ENCODE measurements around the gene POP5. TPM values are rescaled to one million over a fixed set of nuclear protein-coding genes. Genes with fewer than 3 reads are reported as not detected.
A peak's percentile ranks its signal among the peaks of the same experiment; 100 is the strongest.

POP5 gene
- total and polyA plus RNA-seq, 2 of the 4 experiments (the other 2 are of a cell fraction): 69.5 to 99.4 TPM

- no peak for DNase-seq
- in situ Hi-C loops (cut with MboI; ENCODE audit: low sequenced_read_pairs): no loop called here
Measured at GRCh38 chr12:120537856-120538220, 43.4 kb downstream of the POP5 start.

More at GRCh38 chr12:120537856-120538220, 43.4 kb downstream of the POP5 start:
- Histone ChIP-seq H2BK5ac (ENCODE audit: low read depth, low read length, poor library complexity, severe bottlenecking) (no peak overlapping the region), H4K8ac (ENCODE audit: low read depth in 2 of 2, low read length in 2 of 2) (no peak overlapping the region), H3K27me3 (ENCODE audit: control insufficient read depth, insufficient read depth, low read length) (no peaks in the 10 kb centered on the region), H3K56ac (ENCODE audit: extremely low read depth, insufficient read depth, low read length) (no peak overlapping the region), H2BK15ac (ENCODE audit: low read depth, low read length) (no peak overlapping the region), H2BK120ac (ENCODE audit: low read depth, low read length) (no peak overlapping the region), H3K18ac (ENCODE audit: low read depth, low read length) (no peak overlapping the region), H4K91ac (ENCODE audit: insufficient read depth, low read depth, low read length) (no peak overlapping the region), H2BK20ac (ENCODE audit: low read depth, low read length) (no peak overlapping the region), H3K4ac (ENCODE audit: low read depth, low read length) (no peak overlapping the region), H3K14ac (replicated peaks; ENCODE audit: low read depth, low read length) (no peak overlapping the region), H4K5ac (ENCODE audit: low read depth, low read length) (no peak overlapping the region), H2AFZ (replicated peaks; ENCODE audit: low read length, poor library complexity) (no peak overlapping the region), H3K9ac (ENCODE audit: low read depth, low read length) (no peak overlapping the region; the same call in 1 of the 2 replicates), H3K79me1 (ENCODE audit: low read depth in 1 of 2, low read length in 2 of 2) (peaks cover 13 to 70% of the 10 kb centered on the region in 2 experiments), H3K23ac (ENCODE audit: low read depth, low read length) (no peak overlapping the region), H3K4me3 (ENCODE audit: insufficient read depth, low read depth, low read length) (no peak overlapping the region), H4K20me1 (ENCODE audit: insufficient read depth, low read length) (peaks cover 79% of the 10 kb centered on the region), H2AK9ac (replicated peaks; ENCODE audit: low read depth, low read length, poor library complexity) (no peak overlapping the region), H3K27ac (ENCODE audit: insufficient read depth, low read length) (no peak overlapping the region), H3K36me3 (ENCODE audit: control insufficient read depth, insufficient read depth, low read length) (peaks cover 6% of the 10 kb centered on the region), H3K9me1 (ENCODE audit: insufficient read depth, low read length) (peaks cover 25% of the 10 kb centered on the region), H2AK5ac (ENCODE audit: low read depth, low read length) (no peak overlapping the region), H3K9me3 (ENCODE audit: control insufficient read depth, insufficient read depth, low read length) (no peaks in the 10 kb centered on the region), H3K4me1 (ENCODE audit: control insufficient read depth, insufficient read depth, low read length) (peaks cover 9% of the 10 kb centered on the region; the same call in 1 of the 2 replicates), H3K4me2 (ENCODE audit: low read depth, low read length) (peak overlapping the region; percentile 35; the same call in 1 of the 2 replicates)
- BruUV-seq (replicated peaks): no TSS peak
- ATAC-seq (ENCODE audit: low read depth): no peak
- TF ChIP-seq RAD21 (IDR thresholded peaks at IDR 0.05; ENCODE audit: low read length) (no peak), MXI1 (IDR thresholded peaks at IDR 0.05; ENCODE audit: borderline replicate concordance, low read depth, low read length) (no peak), CTCF (conservative IDR thresholded peaks at IDR 0.05; ENCODE audit: low read depth, low read length) (no peak), RFX5 (IDR thresholded peaks at IDR 0.05; ENCODE audit: low read depth, low read length) (no peak), MAFK (IDR thresholded peaks at IDR 0.05; ENCODE audit: low read depth, low read length) (no peak), ELK1 (IDR thresholded peaks at IDR 0.05; ENCODE audit: borderline replicate concordance, low read depth, low read length) (no peak)
- 100% methylated on average over 1 of the region's 4 CpGs; no CpG with 5 or more reads in 1 of the 2 experiments for WGBS, 2 experiments (ENCODE audit: extremely low coverage in 2 of 2, insufficient read length in 1 of 2)
- intact Hi-C loops (cut with micrococcal nuclease) (no loop called here), dilution Hi-C loops (cut with HindIII; ENCODE audit: low sequenced_read_pairs, unreplicated experiment) (no loop called here)
- ChIA-PET POLR2A (ENCODE audit: unreplicated experiment) (no interaction called here), CTCF (interaction anchor here (0.6 kb wide), 1 partner anchor 223 kb away, joined by 3 read pairs; no protein-coding TSS in a partner anchor)

Data from IMR-90 (cell line).